HepG2 (cell line): ENCODE results near the gene ABHD3. TPM values are rescaled to one million over a fixed set of nuclear protein-coding genes. Genes with fewer than 3 reads are reported as not detected.

Experiments
- BRD4 ChIP-seq: sonication (generic); formaldehyde crosslinking; IDR thresholded peaks from 2 replicates; pipeline ENCODE4 v1.4.0; 2020; ENCODE audit warnings: missing genetic modification reagents
- CHCHD3 ChIP-seq: sonication (generic); formaldehyde crosslinking; IDR thresholded peaks from 2 replicates; pipeline ENCODE4 v1.8.0; 2022; ENCODE audit warnings: mild to moderate bottlenecking, missing genetic modification reagents, moderate library complexity
- EEA1 ChIP-seq: sonication (generic); formaldehyde crosslinking; IDR thresholded peaks from 2 replicates; pipeline ENCODE4 v1.5.1; 2020; ENCODE audit warnings: mild to moderate bottlenecking, missing genetic modification reagents, borderline replicate concordance
- KLF13 ChIP-seq: sonication (generic); formaldehyde crosslinking; IDR thresholded peaks from 2 replicates; pipeline ENCODE4 v1.4.0; 2020; ENCODE audit warnings: mild to moderate bottlenecking, missing genetic modification reagents
- PHF5A ChIP-seq: IDR thresholded peaks from one replicate; pipeline ENCODE4 v1.6.1; 2018; ENCODE audit warnings: low read depth, missing genetic modification reagents; ENCODE audit not compliant: unreplicated experiment
- RAD21 ChIP-seq: fragments of 450-650 bp; formaldehyde crosslinking; IDR thresholded peaks from 2 replicates; pipeline ENCODE4 v1.5.0; 2020; ENCODE audit warnings: mild to moderate bottlenecking
- REST ChIP-seq, 2 experiments: IDR thresholded peaks; 2 replicates each; pipeline ENCODE4 v1.6.1; 2011 to 2012; ENCODE audit warnings: low read length in 2 of 2, borderline replicate concordance in 1 of 2, low read depth in 1 of 2, mild to moderate bottlenecking in 1 of 2, moderate library complexity in 1 of 2
- ZNF276 ChIP-seq: sonication (generic); formaldehyde crosslinking; IDR thresholded peaks from 2 replicates; pipeline ENCODE4 v1.4.0; 2020; ENCODE audit warnings: mild to moderate bottlenecking, low read depth, missing genetic modification reagents
- ZNF549 ChIP-seq: sonication (generic); formaldehyde crosslinking; IDR thresholded peaks from 2 replicates; pipeline ENCODE4 v1.5.0; 2020; ENCODE audit warnings: missing genetic modification reagents
- ZNF574 ChIP-seq: sonication (generic); formaldehyde crosslinking; IDR thresholded peaks from 2 replicates; pipeline ENCODE4 v1.4.0; 2020; ENCODE audit warnings: missing genetic modification reagents
- ZNF646 ChIP-seq: sonication (generic); formaldehyde crosslinking; IDR thresholded peaks from 2 replicates; pipeline ENCODE4 v1.9.0; 2021; ENCODE audit warnings: mild to moderate bottlenecking, missing genetic modification reagents
- ZNF746 ChIP-seq: sonication (generic); formaldehyde crosslinking; IDR thresholded peaks from 2 replicates; pipeline ENCODE4 v1.8.0; 2022; ENCODE audit warnings: mild to moderate bottlenecking, missing genetic modification reagents
- polyA plus RNA-seq, 8 experiments: library from polyadenylated mRNA; depleted of rRNA in 3 of 8; stranded (reverse) in 7 of 8; unstranded in 1 of 8; fragments of >200 nt; fragmentation: Illumina TruSeq in 4 of 8; extraction: Trizol in 4 of 8; gene quantifications; 2 replicates each; pipeline versions ENCODE4 v1.2.1 to v1.2.3, GENCODE V29; 2011 to 2016; ENCODE audit warnings: low read depth in 4 of 8, missing spikeins in 1 of 8, mixed read lengths in 1 of 8; ENCODE audit not compliant: insufficient read depth in 1 of 8
- total RNA-seq, 5 experiments: library from RNA; depleted of rRNA; stranded (reverse); fragments of >200 nt; fragmentation: Illumina TruSeq; extraction: Trizol; gene quantifications; 2 replicates each; pipeline ENCODE4 v1.2.3, GENCODE V29; 2016; ENCODE audit warnings: low read depth in 1 of 5

ABHD3 gene
- total and polyA plus RNA-seq, 2 of the 13 experiments (the other 11 are each of a cell fraction or from before 2014, with no cell fraction given): 32.1 to 40.2 TPM

GRCh38 chr18:21704603-21705364 lies at the start of gene ABHD3 (continued):
- no peak for TF ChIP-seq ZNF646 (CRISPR knock-in tag)
- TF ChIP-seq ZNF574 (CRISPR knock-in tag): peak; percentile 73
- TF ChIP-seq REST (IDR thresholded peaks at IDR 0.05; ENCODE audit: borderline replicate concordance in 1 of 2, low read depth in 1 of 2, low read length in 2 of 2): no peak
- TF ChIP-seq RAD21: peak; percentile 42
- TF ChIP-seq CHCHD3: no peak
- peak; percentile 65; the same call in 1 of the 2 replicates for TF ChIP-seq KLF13 (CRISPR knock-in tag)
- TF ChIP-seq ZNF746 (CRISPR knock-in tag): no peak
- no peak for TF ChIP-seq ZNF276 (CRISPR knock-in tag)
- peak; percentile 41; the same call in 1 of the 2 replicates for TF ChIP-seq BRD4 (CRISPR knock-in tag)
- no peak for TF ChIP-seq PHF5A (CRISPR knock-in tag)
- no peak for TF ChIP-seq EEA1 (CRISPR knock-in tag)
- no peak for TF ChIP-seq ZNF549 (CRISPR knock-in tag)
